NCI-H2196 treated with DMSO at 0.1 percent for 48 hours (cell line): Measurements from ENCODE around the gene C3AR1.
"Not testable (repeated sequence)": the region's sequence is repeated elsewhere in the genome, so short reads cannot be mapped to it uniquely, and the experiment has no call there.

ENCODE experiments used
- DNase-seq: peaks from one replicate; lab custom pipeline; 2025; ENCODE audit not compliant: unreplicated experiment; lab: John Stamatoyannopoulos, UW

Gene C3AR1

GRCh38 chr12:8065991-8066594, at the start of gene C3AR1:
Gene C3AR1, minus strand, starts transcription at chr12:8066359. Its CDS starts 6,174 bp downstream, at chr12:8060185.
- no peak for DNase-seq

GRCh38 chr12:8113117-8113516, 47.0 kb upstream of the C3AR1 start:
- DNase-seq = not testable (repeated sequence)

GRCh38 chr12:8108808-8109398, 42.7 kb upstream of the C3AR1 start:
- DNase-seq = no peak

GRCh38 chr12:8099235-8099634, 33.1 kb upstream of the C3AR1 start:
- DNase-seq = no peak

GRCh38 chr12:8096281-8096915, 30.2 kb upstream of the C3AR1 start:
- no peak for DNase-seq

GRCh38 chr12:8093291-8093690, 27.1 kb upstream of the C3AR1 start:
- DNase-seq = no peak

GRCh38 chr12:8089716-8090115, 23.6 kb upstream of the C3AR1 start:
- no peak for DNase-seq

- not testable (repeated sequence) for DNase-seq
Measured at GRCh38 chr12:8089277-8089676, 23.1 kb upstream of the C3AR1 start.

- DNase-seq = no peak
Measured at GRCh38 chr12:8088574-8088973, 22.4 kb upstream of the C3AR1 start.

- no peak for DNase-seq
Measured at GRCh38 chr12:8087666-8088065, 21.5 kb upstream of the C3AR1 start.

GRCh38 chr12:8084351-8084750, 18.2 kb upstream of the C3AR1 start:
- not testable (repeated sequence) for DNase-seq

- DNase-seq = no peak
Measured at GRCh38 chr12:8082808-8083100, 16.6 kb upstream of the C3AR1 start.

- DNase-seq = no peak
Measured at GRCh38 chr12:8081251-8081920, 15.2 kb upstream of the C3AR1 start.

GRCh38 chr12:8080120-8080519, 14.0 kb upstream of the C3AR1 start:
- DNase-seq = no peak

- no peak for DNase-seq
Measured at GRCh38 chr12:8078916-8079315, 12.8 kb upstream of the C3AR1 start.

- DNase-seq = no peak
Measured at GRCh38 chr12:8078398-8078797, 12.2 kb upstream of the C3AR1 start.

- DNase-seq = no peak
Measured at GRCh38 chr12:8077207-8077606, 11.0 kb upstream of the C3AR1 start.

GRCh38 chr12:8076366-8076765, 10.2 kb upstream of the C3AR1 start:
- DNase-seq = no peak

GRCh38 chr12:8075935-8076334, 9.8 kb upstream of the C3AR1 start:
- DNase-seq = no peak

- not testable (repeated sequence) for DNase-seq
Measured at GRCh38 chr12:8071820-8072219, 5.7 kb upstream of the C3AR1 start.

- DNase-seq = no peak
Measured at GRCh38 chr12:8069582-8069981, 3.4 kb upstream of the C3AR1 start.

GRCh38 chr12:8064131-8064530, 2.0 kb downstream of the C3AR1 start:
- no peak for DNase-seq
